ENCODE results near the gene TMEM238.
A peak's percentile ranks its signal among the peaks of the same experiment; 100 is the strongest.

TMEM238 gene

DNA sequence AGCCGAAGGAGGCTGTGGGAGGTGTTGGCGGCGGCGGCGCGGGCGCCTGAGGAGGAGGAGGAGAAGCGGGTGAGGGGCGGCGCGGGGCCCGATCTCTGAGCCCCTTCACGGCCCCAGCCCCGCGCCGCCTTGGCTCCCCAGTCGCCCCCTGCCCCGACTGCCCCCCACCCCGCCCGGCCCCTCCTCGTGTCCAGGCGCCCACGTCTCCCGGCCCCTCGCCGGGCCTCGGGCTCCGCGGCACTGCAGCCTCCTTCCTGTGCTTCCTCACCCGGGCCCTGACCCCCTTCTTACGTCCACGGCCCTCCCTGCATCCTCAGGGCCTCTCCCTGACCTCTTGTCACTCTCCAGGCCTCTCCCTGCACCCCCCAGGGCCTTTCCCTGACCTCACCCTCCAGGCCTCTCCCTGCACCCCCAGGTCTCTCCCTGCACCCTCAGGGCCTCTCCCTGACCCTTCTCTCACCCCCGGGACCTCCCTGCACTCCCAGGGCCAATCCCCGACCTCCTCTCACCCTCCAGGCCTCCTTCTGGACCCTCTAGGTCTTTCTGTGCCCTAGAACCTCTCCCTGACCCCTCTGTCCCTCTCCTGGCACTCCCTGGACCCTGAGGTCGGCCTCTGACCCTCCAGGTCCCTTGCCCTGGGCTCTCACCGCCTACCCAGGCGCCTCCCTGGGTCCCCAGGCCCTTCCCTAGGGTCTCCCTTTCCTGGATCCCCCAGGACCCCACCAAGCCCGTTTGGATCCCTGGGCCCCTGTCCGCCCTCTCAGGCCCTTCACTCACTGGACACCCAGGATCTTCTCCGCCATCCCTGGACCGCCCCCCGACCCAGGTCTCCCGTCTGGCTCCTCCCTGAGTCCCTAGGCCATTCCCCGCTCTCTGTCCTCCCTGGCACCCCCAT, 44.0 kb downstream of the TMEM238 start:
- DNase-seq = no peak

DNA sequence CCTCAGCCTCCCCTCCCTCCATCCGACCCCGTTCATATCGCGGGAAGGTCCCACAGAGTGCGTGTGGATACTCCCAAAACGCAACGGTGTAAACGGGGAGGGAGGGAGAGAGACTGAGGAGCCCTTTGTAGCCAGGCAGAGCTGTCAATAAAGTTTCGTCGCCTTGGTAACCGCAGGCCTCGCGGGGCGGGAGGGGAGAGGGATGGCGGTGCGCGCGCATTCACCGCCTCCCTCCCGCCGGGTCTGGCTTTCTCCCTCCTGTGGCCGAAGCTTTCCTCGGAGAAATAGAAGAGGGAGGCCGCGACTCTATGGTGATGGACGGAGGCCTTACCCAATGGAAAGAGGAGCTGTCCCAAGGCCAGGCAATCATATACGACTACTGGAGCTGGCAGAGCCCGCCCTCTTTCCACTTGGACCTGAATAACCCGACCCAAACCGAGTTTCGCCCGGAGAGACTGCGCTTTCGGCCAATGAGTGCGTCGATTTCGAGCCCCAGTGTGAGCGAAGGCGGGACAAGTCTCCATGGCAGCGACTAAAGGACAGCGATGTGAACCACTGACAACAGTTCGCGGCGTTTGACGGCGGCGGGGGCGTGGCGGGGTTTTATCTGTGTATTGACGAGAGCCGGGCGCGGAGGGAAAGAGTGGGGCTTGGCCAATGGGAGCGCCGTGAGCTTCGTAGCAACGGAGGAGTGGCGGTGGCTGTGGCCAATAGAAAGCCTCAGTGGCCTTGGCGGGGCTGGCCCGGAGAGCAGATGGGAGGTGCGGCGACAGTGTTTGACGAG, 44.8 kb downstream of the TMEM238 start, which contains the start of gene KMT5C:
KMT5C (plus strand) TSS at position 772 of the 784 bp plus-strand sequence. CDS start 2,061 bp downstream, outside the sequence.
- DNase-seq = peak; percentile 100

DNA sequence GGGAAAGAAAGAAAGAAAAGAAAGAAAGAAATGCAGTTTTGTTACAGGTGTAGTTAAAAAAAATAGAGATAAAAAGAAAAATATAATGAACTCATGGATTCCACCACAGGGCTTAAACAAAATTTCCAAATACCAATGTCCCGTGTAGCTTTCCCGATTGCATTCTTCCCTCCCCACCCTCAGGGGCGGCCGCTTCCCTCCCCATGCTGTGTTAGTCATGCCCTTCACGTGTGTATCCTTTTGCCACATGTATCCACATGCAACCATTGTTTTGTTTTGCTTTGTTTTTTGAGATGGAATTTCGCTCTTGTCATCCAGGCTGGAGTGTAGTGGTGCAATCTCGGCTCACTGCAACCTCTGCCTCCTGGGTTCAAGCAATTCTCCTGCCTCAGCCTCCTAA, 48.0 kb downstream of the TMEM238 start:
- peak; percentile 57 for DNase-seq

DNA sequence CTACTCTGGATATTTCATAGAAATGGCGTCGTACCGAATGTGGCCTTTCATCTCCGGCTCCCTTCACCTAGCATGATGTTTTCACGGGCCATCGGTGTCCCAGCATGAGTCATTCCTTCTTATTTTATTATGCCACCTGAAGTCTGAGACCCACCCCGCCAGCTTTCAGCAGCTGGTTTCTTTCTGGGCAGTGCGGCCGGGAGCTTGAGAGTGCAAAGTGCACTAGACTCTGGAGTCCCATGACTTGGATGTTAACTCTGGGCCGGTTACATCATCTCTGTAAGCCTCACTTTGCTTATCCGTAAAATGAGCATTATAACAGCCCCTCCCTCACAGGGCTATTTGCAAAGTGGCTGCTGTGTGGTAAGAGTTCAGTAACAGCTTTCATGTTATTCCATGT, 50.2 kb downstream of the TMEM238 start:
- no peak for DNase-seq

DNA sequence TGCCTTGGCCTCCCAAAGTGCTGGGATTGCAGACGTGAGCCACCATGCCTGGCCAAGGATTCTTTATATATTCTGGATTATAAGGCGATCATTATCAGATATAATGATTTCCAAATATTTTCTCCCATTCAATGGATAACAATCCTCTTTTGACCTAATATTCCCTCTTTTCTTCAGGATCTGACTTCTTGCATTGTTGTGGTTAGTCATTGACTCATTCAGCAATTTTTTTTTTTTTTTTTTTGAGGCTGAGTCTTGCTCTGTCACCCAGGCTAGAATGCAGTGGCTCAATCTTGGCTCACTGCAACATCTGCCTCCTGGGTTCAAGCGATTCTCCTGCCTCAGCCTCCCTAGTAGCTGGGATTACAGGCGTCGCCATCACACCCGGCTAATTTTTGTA, 54.3 kb downstream of the TMEM238 start:
- peak; percentile 60 for DNase-seq

Measured in fibroblast of skin of back (primary cell).